ENCODE results near the gene MAP4. TPM values are rescaled to one million over a fixed set of nuclear protein-coding genes. Genes with fewer than 3 reads are reported as not detected.
A peak's percentile ranks its signal among the peaks of the same experiment; 100 is the strongest.

MAP4 gene
- total RNA-seq, 2 donors from 2014 or later = 152 to 169 TPM

- Histone ChIP-seq H3K27ac (ENCODE audit: low read depth, low read length) (no peak overlapping the region), H3K4me1 (ENCODE audit: control insufficient read depth, insufficient read depth, low read length) (peaks cover 3% of the 10 kb centered on the region), H3K4me3 (ENCODE audit: low read length) (no peak overlapping the region), H3K36me3 (ENCODE audit: control insufficient read depth, insufficient read depth, low read length) (peaks cover 29% of the 10 kb centered on the region), H3K9ac (ENCODE audit: extremely low read depth, low read length, poor library complexity, severe bottlenecking) (no peak overlapping the region), H3K9me3 (ENCODE audit: control insufficient read depth, low read length) (peaks cover 11% of the 10 kb centered on the region), H3K27me3 (ENCODE audit: control insufficient read depth, insufficient read depth, low read length, poor library complexity, severe bottlenecking) (no peaks in the 10 kb centered on the region)
- DNase-seq = no peak
- Mint-ChIP-seq H3K27ac (peak overlapping the region; percentile 46), H3K4me3 (no peak overlapping the region), H3K27me3 (ENCODE audit: insufficient read depth) (no peaks in the 10 kb centered on the region), H3K36me3 (ENCODE audit: low read depth) (peaks cover 16% of the 10 kb centered on the region), H3K9me3 (no peaks in the 10 kb centered on the region), H3K4me1 (peaks cover 23% of the 10 kb centered on the region)
- TF ChIP-seq CTCF (conservative IDR thresholded peaks at IDR 0.05) = no peak
- 89 to 97% methylated on average over 3 of the region's 3 CpGs for WGBS, 2 experiments (ENCODE audit: insufficient coverage in 1 of 2, insufficient read length in 1 of 2)
Observed at GRCh38 chr3:48018841-48019240, 2.6 kb upstream of the MAP4 start.

GRCh38 chr3:48015431-48016180 is 610 bp downstream of the MAP4 start:
- Histone ChIP-seq H3K36me3 (ENCODE audit: control insufficient read depth, insufficient read depth, low read length) (peaks cover 37% of the 10 kb centered on the region), H3K4me1 (ENCODE audit: control insufficient read depth, insufficient read depth, low read length) (peaks cover 4% of the 10 kb centered on the region), H3K9me3 (ENCODE audit: control insufficient read depth, low read length) (peaks cover 11% of the 10 kb centered on the region), H3K27me3 (ENCODE audit: control insufficient read depth, insufficient read depth, low read length, poor library complexity, severe bottlenecking) (no peaks in the 10 kb centered on the region), H3K9ac (ENCODE audit: extremely low read depth, low read length, poor library complexity, severe bottlenecking) (no peak overlapping the region), H3K27ac (ENCODE audit: low read depth, low read length) (peak overlapping the region; percentile 9), H3K4me3 (ENCODE audit: low read length) (no peak overlapping the region)
- Mint-ChIP-seq H3K4me3 (no peak overlapping the region), H3K36me3 (ENCODE audit: low read depth) (peaks cover 17% of the 10 kb centered on the region), H3K27ac (peak overlapping the region; percentile 3), H3K9me3 (no peaks in the 10 kb centered on the region), H3K4me1 (peaks cover 27% of the 10 kb centered on the region), H3K27me3 (ENCODE audit: insufficient read depth) (no peaks in the 10 kb centered on the region)
- DNase-seq = no peak
- 80 to 90% methylated on average over 1 to 3 of the region's 3 CpGs for WGBS, 2 experiments (ENCODE audit: insufficient coverage in 1 of 2, insufficient read length in 1 of 2)
- no peak for TF ChIP-seq CTCF (conservative IDR thresholded peaks at IDR 0.05)

- Mint-ChIP-seq H3K4me3 (no peak overlapping the region), H3K4me1 (peaks cover 27% of the 10 kb centered on the region), H3K27me3 (ENCODE audit: insufficient read depth) (no peaks in the 10 kb centered on the region), H3K36me3 (ENCODE audit: low read depth) (peaks cover 26% of the 10 kb centered on the region), H3K27ac (peak overlapping the region; percentile 10), H3K9me3 (no peaks in the 10 kb centered on the region)
- no peak overlapping the region for H3K4me3 ChIP-seq (ENCODE audit: low read length)
- DNase-seq = no peak
- peaks cover 11% of the 10 kb centered on the region for H3K9me3 ChIP-seq (ENCODE audit: control insufficient read depth, low read length)
- H3K27me3 ChIP-seq (ENCODE audit: control insufficient read depth, insufficient read depth, low read length, poor library complexity, severe bottlenecking) = no peaks in the 10 kb centered on the region
- WGBS, 2 experiments (ENCODE audit: insufficient coverage in 1 of 2, insufficient read length in 1 of 2) = 90% methylated on average over 2 of the region's 2 CpGs; no CpG with 5 or more reads in 1 of the 2 experiments
- H3K36me3 ChIP-seq (ENCODE audit: control insufficient read depth, insufficient read depth, low read length) = peaks cover 37% of the 10 kb centered on the region
- H3K9ac ChIP-seq (ENCODE audit: extremely low read depth, low read length, poor library complexity, severe bottlenecking) = no peak overlapping the region
- no peak for TF ChIP-seq CTCF (conservative IDR thresholded peaks at IDR 0.05)
- H3K27ac ChIP-seq (ENCODE audit: low read depth, low read length) = no peak overlapping the region
- H3K4me1 ChIP-seq (ENCODE audit: control insufficient read depth, insufficient read depth, low read length) = peaks cover 4% of the 10 kb centered on the region
Observed at GRCh38 chr3:48014358-48014757, 1.9 kb downstream of the MAP4 start.
